NCI-H526 (cell line): Measurements from ENCODE around the gene EFCAB3.
"Not testable (repeated sequence)": the region's sequence is repeated elsewhere in the genome, so short reads cannot be mapped to it uniquely, and the experiment has no call there.

Experiments used
- DNase-seq, 2 experiments: peaks; one replicate each; lab custom pipeline; 2025; lab: John Stamatoyannopoulos, UW

The EFCAB3 gene

DNA sequence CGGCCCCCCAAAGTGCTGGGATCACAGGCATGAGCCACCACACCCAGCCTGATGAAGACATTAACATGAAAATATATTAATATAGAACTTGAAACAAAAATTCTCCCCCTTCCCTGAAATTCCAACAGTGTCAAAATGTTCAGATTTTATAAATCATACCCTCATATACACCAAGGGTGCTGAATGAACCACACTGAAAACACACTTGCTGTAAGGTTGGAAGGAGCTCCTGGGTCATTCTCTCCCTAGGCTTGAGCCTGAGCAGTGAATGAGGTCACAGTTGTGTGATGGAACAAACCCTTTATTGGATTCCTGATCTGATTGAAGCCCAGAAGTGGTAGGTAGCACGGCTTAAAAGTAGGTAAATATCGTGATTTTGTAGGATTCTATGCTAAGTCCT lies at the start of gene EFCAB3:
Gene EFCAB3, plus strand, starts transcription at position 301 of the 400 bp plus-strand sequence. CDS start 2,427 bp downstream, outside the sequence.
- DNase-seq: no peak

DNA sequence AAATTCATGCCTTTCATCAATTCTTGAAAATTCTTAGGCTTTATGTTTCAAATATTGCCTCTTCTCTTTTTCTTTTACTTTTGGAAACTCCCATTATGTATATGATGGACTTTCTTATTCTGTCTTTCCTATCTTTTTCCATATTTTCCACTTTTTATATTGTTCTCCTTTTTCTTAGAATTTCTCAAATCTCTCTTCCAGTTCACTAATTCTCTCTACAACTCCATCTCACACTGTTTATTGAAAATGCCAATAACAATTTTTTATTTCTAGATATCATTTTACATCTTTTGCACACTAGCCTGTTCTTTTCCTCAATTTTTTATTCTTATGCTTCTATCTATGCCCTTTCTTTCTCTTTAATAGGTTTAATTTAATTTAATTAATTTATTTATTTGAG lies 43.8 kb upstream of the EFCAB3 start:
- DNase-seq: no peak

DNA sequence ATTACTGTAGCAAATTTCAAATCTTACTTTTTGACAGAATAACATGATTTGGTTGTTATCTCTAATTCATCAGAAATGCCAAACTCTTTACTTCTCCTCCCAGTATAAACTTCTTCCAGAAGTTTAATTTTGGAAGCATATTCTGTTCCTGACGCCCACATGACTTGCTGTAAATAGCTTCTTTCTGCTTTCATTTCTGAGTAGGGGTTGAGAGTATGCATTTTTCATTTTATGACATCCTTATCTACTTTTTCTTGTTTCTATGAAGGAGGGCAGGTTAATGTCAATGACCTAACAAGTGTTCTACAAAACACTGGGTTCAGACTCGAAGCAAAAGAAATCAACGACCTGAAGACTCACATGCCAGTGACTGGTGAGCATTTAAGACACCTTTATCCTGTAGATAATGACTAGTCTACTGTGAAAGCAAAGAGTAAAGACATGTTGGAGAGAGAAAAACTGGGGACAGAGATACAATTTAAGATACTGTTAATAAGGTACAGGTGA lies 36.5 kb upstream of the EFCAB3 start:
- DNase-seq: no peak

DNA sequence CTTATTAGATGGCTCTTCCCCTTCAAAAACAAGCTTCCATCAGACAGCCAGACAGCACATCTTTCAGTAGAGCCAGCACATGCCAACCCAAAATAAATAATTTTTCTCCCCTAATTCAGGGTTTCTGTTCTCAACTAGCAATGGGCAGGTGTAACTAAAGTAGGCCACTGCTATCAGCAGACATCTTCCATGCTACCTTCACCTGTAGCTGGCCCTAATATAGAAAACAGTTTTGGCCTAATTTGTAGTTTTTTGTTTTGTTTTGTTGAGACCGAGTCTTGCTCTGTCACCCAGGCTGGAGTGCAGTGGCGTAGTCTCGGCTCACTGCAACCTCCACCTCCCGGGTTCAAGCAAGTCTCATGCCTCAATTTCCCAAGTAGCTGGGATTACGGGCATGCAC lies 29.2 kb upstream of the EFCAB3 start:
- no peak for DNase-seq

DNA sequence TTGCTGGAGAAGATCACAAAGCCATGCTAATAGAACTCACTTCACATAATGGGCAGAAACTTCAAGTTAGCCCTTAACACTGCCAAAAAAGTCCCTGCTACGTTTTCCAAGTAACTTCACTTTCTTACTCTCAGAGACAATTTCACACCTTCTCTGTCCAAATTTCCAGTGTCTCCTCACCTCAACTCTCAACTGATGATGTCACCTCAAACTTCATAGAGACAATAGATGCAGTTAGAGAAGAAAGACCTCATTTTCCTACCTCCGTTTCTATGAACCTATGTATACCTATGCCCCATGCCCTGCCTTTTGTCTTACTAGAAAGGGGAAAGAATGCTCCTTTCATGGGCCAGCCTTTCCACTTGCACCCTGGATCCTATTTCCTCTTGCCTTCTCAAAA lies 14.2 kb upstream of the EFCAB3 start:
- no peak for DNase-seq

DNA sequence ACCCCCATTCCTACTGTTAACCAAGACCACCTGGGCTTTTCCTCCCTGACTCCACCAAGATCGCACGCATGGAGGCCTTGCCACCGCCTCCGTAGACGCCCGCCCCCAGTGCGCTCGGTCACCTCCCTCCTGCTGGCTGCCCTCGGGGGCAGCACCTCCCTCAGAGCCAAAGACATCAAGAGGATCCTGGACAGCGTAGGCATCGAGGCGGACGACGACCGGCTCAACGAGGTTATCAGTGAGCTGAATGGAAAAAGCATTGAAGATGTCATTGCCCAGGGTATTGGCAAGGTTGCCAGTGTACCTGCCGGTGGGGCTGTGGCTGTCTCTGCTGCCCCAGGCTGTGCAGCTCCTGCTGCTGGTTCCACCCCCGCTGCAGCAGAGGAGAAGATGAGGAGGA lies 1.2 kb downstream of the EFCAB3 start:
- no peak for DNase-seq

DNA sequence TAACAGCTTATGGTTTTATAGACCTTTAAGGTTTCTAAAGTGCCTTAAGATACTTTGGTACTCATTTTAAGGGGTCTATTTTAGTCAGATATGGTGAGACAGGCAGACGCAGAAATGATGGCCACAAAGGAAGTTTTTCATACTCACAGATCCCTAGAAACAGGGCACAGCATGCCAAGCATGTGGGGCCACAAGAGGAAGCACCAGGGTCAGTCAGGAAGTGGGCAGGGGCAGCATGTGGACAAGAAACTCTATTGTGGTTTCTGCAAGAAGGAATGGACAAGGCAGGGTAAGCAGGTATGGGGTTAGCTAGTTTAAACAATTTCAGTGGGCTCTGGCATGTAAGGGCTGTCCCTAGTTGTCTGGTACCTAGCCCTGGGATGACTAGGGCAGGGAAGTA lies 8.5 kb downstream of the EFCAB3 start:
- no peak for DNase-seq

DNA sequence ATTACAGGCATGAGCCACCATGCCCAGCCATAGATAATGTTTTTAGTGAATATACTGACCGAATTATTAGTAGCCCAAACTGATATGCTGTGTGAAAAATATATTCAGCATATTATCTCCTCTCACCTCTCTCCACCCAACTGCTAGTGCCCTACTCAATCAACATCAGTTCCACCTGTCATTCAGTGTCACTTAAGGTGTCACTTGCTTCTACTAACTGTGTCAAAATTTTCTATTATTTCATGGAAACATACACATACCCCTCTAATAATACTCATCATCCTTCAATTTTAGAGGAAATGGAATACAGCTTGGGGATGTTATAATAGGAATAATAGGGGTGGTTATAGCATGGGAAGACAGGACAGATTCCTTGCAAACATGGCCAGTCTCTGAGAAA lies 12.6 kb downstream of the EFCAB3 start:
- no peak for DNase-seq

DNA sequence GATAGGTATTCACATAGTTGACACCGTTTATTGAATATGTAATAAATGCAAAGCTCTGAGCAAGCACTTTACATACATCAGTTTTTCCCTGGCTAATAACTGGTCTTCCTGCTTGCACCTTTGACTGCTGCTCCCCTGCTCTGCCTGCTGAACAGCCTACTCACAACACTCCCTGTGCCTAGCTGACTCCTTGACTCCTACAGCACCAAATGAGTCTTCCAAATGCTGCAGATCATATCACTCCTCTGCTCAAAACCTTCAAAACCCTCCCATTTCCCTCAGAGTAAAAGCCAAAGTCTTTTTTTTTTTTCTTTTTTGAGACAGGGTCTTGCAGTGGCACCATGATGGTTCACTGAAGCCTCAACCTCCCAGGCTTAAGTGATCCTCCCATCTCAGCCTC lies 18.5 kb downstream of the EFCAB3 start:
- DNase-seq: peak; percentile 8 to 48

DNA sequence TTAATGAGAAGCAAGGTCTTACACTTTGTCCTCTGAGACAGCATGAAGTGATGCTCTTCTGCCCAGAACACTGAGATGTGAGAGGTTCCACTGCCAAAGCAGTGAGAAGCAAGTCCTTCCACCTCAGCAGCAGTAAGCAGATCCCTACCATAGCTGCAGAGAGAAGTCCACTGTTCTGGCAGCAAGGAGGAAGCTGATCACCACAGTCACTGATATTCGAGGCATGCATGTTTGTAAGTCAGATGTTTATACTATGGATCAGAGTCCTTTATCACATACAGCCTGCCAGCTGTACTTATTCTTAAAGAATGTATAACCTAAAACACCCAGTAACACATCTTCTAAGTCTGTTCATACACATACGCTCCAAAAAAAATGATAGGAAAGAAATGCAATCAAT lies 25.1 kb downstream of the EFCAB3 start:
- no peak for DNase-seq

DNA sequence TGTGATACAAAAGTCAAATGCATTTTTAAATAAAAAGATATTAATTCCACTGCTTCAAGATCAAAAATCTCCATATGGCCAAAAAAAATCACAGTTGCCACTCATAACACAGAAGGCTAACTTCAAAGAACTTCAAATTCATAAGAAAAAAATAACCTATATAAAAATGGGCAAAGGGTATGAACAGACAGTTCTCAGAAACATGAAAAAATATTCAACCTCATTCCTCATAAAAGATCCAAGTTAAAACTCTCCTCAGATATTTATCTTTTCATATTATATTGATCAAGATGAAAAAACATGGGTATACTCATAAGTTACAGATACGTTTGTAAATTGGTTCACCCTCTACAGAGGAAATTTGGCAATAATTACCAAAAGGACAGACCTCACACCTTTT lies 32.7 kb downstream of the EFCAB3 start:
- not testable (repeated sequence) for DNase-seq

DNA sequence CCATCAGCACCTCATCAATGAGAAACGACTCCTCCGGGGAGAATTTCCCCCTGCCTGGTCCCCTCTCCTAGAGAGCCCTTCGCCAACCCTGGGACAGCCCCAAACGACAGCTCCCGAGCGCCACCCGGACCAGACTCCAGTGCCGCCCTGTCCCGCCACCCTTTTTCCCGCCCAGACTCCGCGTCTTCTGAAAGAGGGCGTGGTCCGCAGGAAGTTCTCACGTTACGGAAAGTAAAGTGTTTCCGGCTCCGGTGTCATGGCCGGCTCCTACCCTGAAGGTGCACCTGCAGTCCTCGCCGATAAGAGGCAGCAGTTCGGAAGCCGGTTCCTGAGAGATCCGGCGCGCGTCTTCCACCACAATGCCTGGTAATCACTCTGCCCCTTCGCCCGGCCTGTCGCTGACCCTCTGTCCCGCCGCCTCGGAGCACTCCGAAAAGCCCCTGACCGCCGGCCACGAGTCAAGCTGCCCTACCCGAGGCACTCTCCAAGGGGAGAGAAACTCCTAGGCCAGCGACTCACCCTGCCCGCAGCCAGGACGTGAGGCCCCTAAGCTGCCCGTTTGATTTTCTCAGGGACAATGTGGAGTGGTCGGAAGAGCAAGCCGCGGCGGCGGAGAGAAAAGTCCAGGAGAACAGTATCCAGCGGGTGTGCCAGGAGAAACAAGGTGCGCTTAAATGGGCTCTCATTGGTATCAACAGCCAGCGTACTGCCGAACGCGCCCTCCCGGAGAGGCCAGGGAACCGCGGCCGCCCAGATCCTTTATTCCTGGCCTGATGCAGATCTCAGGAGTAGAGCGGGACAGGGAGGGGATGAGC lies 43.5 kb downstream of the EFCAB3 start, which contains the start of gene METTL2A:
Gene METTL2A, plus strand, starts transcription at position 251 of the 815 bp plus-strand sequence. Its CDS starts 6 bp downstream, at position 257.
- peak; percentile 90 to 95 for DNase-seq

DNA sequence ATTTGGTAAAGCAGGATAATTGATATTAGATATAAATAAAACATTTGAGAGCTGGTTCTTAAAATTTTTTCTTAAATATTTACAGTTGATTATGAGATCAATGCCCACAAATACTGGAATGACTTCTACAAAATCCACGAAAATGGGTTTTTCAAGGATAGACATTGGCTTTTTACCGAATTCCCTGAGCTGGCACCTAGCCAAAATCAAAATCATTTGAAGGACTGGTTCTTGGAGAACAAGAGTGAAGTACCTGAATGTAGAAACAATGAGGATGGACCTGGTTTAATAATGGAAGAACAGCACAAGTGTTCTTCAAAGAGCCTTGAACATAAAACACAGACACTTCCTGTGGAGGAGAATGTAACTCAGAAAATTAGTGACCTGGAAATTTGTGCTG lies 45.9 kb downstream of the EFCAB3 start:
- DNase-seq: not testable (repeated sequence)

DNA sequence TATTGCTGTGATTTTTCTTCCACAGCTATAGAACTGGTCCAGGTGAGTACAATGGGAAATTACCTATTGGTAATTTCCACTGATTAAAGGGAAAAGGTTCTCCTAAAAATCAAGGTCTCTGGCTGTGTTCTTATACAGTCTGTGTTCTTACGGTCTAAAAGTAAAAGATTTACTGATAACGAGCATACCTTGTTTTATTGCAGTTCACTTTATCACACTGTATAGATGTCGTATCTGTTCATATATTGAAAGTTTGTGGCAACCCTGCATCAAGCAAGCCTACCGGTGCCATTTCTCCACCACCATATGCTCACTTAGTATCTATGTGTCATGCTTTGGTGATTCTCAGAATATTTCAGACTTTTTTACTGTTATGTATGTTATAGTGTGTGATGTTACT lies 54.9 kb downstream of the EFCAB3 start:
- not testable (repeated sequence) for DNase-seq

DNA sequence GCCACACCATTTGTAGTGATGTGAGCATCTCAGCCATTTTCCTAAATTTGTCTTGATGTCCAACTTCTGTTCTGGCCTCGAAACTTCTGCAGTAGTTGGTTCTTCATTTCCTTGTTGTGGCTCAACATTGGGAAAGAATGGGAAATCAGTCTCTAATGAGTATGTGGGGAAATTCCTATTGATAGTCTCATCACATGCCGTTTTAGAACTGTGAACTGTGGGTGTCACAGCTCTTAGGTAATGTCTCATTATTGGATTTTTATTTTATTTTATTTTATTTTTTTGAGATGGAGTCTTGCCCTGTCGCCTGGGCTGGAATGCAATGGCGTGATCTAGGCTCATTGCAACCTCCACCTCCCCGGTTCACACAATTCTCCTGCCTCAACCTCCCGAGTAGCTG lies 60.8 kb downstream of the EFCAB3 start:
- not testable (repeated sequence) for DNase-seq

DNA sequence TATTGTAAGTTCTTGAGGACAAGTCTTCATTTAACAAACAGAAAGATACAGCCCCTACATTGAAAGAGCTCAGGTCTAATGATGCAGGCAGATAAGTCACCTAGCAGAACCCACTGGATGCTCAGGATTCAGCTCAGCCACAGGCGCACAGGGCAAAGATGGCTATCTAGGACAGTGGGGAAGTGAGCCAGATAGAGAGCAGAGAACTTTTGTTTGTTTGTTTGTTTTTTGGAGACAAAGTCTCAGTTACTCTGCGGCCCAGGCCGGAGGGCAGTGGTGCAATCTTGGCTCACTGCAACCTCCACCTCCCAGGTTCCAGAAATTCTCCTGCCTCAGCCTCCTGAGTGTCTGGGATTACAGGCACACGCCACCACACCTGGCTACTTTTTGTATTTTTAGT lies 63.7 kb downstream of the EFCAB3 start:
- DNase-seq: no peak

DNA sequence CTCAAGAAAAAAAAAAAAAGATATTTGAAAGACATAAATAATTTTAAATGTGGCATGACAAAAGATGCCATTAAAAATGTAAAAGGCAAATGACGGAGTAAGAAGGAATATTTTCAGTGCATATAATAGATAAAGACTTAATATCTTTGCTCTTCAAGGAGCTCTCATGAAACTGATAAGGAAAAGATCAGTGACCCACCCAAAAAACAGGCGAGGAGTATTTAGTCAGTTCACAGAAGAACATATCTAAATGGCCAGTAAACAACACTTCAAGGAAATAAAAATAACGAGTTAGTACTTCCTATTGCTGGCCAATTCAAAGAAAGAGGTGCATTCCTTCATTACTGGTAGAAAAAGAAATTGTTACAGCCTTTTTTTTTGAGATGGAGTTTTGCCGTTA lies 65.4 kb downstream of the EFCAB3 start:
- DNase-seq: not testable (repeated sequence)

DNA sequence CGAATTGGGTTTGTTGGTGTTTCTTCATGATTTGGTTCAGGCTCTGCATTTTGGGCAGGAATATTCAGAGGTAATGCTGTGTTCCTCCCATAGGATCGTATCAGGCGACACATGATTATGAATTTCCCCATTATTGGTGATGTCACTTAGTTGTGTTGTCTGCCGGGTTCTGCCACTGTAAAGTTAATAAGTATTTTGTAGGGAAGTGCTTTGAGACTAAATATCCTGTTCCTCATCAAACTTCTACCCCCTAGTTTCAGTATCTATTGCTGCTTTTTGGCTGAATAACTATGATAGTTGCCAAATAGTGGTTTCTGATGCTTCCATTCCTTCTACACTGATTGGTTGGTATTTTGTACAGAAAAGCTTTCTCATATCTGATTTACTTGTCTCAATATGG lies 71.8 kb downstream of the EFCAB3 start:
- not testable (repeated sequence) for DNase-seq

DNA sequence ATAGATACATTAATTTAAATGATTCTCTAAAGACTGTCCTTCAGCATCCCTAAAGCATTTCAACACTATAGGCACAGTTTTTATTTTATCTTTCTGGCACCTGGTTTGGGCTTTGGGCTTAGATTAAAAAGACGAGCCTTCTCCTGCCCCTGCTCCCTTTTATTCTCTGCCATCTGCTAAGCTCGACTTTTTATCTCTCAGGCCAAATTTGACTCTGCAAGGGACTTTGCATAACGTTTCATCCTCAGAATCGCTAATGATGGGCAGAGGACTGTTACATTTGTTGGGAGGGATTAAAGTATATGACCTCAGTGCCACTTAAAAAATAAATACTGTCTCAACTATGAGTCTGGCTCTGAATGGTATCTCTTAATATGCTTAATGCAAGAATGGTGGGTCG lies 72.7 kb downstream of the EFCAB3 start:
- DNase-seq: peak; percentile 73 to 84

DNA sequence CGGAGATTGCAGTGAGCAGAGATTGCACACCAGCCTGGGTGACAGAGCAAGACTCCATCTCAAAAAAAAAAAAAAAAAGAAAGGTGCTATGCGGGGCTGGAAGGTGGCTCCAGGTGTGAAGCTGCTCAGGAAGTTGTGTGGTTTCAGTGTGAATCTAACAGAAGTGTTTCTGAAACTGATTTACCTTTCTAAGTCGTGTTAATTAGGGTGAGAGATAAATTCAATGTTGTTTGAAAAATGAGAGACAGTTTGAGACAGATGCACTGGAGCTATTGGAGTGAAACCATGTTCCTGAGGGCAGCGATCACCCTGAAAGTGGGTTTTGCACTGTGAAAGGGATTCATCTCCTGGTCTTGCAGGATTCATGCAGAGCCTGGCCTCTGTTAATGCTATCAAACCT lies 73.3 kb downstream of the EFCAB3 start:
- not testable (repeated sequence) for DNase-seq

DNA sequence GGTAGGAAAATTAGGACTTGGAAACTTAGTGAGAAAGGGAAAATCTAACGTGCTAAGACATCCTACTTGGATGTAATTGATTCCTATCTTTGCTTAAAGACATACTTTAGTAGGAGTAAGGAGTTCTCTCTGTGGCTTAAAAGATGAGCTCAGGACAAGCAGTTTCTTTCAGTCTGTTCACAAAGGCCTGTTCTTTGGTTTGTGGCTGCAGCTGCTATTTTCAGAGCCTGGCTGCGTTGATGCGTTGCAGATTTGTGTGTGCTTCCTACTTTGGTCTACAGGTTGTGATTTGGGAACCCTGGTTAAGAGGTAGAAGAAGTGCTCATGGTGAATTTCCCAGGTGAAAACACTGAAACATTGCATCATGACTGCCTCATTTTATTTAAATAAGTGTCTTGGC lies 73.8 kb downstream of the EFCAB3 start:
- DNase-seq: peak in 1 of 2 experiments; percentile 12

DNA sequence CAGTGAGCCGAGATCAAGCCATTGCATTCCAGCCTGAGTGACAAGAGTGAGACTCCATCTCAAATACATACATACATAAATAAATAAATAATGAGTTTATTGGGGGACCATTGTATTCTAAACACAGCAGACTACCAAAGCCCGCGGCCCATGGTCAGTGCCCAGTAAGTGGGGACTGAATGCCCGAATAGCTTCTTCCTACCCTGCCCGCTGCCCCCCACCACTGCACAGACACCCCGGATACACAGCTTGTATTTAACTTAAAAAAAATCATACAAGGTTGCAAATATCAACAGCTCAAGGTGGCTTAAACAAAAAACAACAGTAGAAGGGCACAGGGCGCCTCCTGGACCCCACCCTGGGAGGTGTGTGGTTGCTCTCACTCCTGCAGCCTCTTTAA lies 75.7 kb downstream of the EFCAB3 start:
- no peak for DNase-seq

DNA sequence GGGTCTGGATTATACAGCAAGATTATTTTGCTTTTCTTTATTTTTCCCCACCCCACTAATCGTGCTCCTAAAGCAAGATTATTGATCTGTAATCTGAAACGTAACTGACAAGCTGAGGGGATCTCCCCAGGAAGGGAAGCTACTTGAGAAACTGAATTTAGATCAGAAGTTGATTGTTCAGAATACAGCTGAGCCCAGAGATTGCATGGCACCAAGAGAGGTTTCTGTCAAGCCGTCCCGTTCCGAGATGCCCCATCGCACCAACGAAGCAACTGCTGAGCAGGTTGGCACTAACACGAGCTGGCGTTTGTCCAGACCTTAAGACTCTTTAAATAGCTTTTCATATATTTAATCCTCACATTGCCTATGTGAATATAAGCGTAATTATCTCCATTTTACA lies 78.1 kb downstream of the EFCAB3 start:
- DNase-seq: not testable (repeated sequence)

DNA sequence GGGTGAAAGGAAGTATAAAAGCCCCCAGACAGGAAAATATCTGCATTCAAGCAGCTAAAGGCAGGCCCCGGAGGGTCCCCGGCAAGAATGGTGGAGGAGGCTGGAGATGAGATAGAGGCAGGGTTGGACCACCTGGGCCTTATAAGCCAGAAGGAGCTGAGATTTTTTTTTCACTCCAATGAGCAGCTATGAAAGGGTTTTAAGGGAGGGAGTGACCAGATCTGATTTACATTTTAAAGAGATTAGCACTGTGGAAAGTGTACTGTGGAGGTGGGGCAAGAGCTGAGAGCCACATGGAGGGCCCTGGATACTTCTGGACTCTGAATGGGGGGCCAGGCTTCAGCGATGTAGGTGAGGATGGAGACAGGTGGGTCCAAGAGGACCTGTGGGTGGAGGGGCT lies 84.1 kb downstream of the EFCAB3 start:
- DNase-seq: not testable (repeated sequence)
